ENCODE measurements around the gene CHST8.

GRCh38 chr19:33801411-33801810 is 179.7 kb downstream of the CHST8 start:
- TF ChIP-seq ZNF30 (CRISPR knock-in tag; IDR thresholded peaks at IDR 0.05) (no peak), EZH2 (conservative IDR thresholded peaks at IDR 0.05; ENCODE audit: low read depth, low read length) (no peak), SMARCC2 (IDR thresholded peaks at IDR 0.05) (no peak), CTCF (CRISPR knock-in tag; IDR thresholded peaks at IDR 0.05) (no peak), JUND (CRISPR knock-in tag; IDR thresholded peaks at IDR 0.05) (no peak), KLF6 (CRISPR knock-in tag; IDR thresholded peaks at IDR 0.05) (no peak)

Measured in HepG2 (cell line).